ENCODE data around the gene BTBD10.

The BTBD10 gene

GRCh38 chr11:13473013-13473722, 10.1 kb upstream of the BTBD10 start:
- no peak overlapping the region for H3K9ac ChIP-seq (ENCODE audit: low read length in 5 of 5)
- H3K4me3 ChIP-seq (ENCODE audit: low read depth in 1 of 5, low read length in 5 of 5) = no peak overlapping the region
- H3K27me3 ChIP-seq (ENCODE audit: control insufficient read depth in 5 of 5, insufficient read depth in 4 of 5, low read length in 5 of 5) = peaks cover 0 to 6% (median 0%) of the 10 kb centered on the region in 5 donors
- no peak overlapping the region for H3K27ac ChIP-seq (ENCODE audit: low read depth, low read length)
- H3K9me3 ChIP-seq (ENCODE audit: control insufficient read depth in 5 of 5, low read length in 5 of 5) = no peaks in the 10 kb centered on the region
- H3K4me1 ChIP-seq (ENCODE audit: control insufficient read depth in 5 of 5, insufficient read depth in 5 of 5, low read length in 5 of 5) = no peaks in the 10 kb centered on the region
- H3K36me3 ChIP-seq (ENCODE audit: control insufficient read depth in 5 of 5, insufficient read depth in 5 of 5, low read length in 5 of 5) = no peaks in the 10 kb centered on the region

- Histone ChIP-seq H3K4me3 (ENCODE audit: low read depth in 1 of 5, low read length in 5 of 5) (no peak overlapping the region), H3K4me1 (ENCODE audit: control insufficient read depth in 5 of 5, insufficient read depth in 5 of 5, low read length in 5 of 5) (peaks cover 0 to 4% (median 3%) of the 10 kb centered on the region in 5 donors), H3K36me3 (ENCODE audit: control insufficient read depth in 5 of 5, insufficient read depth in 5 of 5, low read length in 5 of 5) (no peaks in the 10 kb centered on the region)
Observed at GRCh38 chr11:13468750-13469149, 5.7 kb upstream of the BTBD10 start.

GRCh38 chr11:13465909-13466371, 2.9 kb upstream of the BTBD10 start:
- no peak overlapping the region for H3K27ac ChIP-seq (ENCODE audit: low read depth, low read length)
- H3K9me3 ChIP-seq (ENCODE audit: control insufficient read depth in 5 of 5, low read length in 5 of 5) = no peaks in the 10 kb centered on the region
- H3K9ac ChIP-seq (ENCODE audit: low read length in 5 of 5) = peak overlapping the region in 1 of 5 donors; percentile 30
- no peak overlapping the region for H3K4me3 ChIP-seq (ENCODE audit: low read depth in 1 of 5, low read length in 5 of 5)
- H3K27me3 ChIP-seq (ENCODE audit: control insufficient read depth in 5 of 5, insufficient read depth in 4 of 5, low read length in 5 of 5) = peaks cover 0 to 6% (median 0%) of the 10 kb centered on the region in 5 donors
- no peaks in the 10 kb centered on the region for H3K36me3 ChIP-seq (ENCODE audit: control insufficient read depth in 5 of 5, insufficient read depth in 5 of 5, low read length in 5 of 5)
- H3K4me1 ChIP-seq (ENCODE audit: control insufficient read depth in 5 of 5, insufficient read depth in 5 of 5, low read length in 5 of 5) = peaks cover 0 to 19% (median 16%) of the 10 kb centered on the region in 5 donors

More at GRCh38 chr11:13468750-13469149, 5.7 kb upstream of the BTBD10 start:
- Histone ChIP-seq H3K9ac (ENCODE audit: low read length in 5 of 5) (no peak overlapping the region), H3K9me3 (ENCODE audit: control insufficient read depth in 5 of 5, low read length in 5 of 5) (no peaks in the 10 kb centered on the region), H3K27me3 (ENCODE audit: control insufficient read depth in 5 of 5, insufficient read depth in 4 of 5, low read length in 5 of 5) (peaks cover 0 to 6% (median 0%) of the 10 kb centered on the region in 5 donors), H3K27ac (ENCODE audit: low read depth, low read length) (no peak overlapping the region)

GRCh38 chr11:13463779-13464290, 813 bp upstream of the BTBD10 start:
- Histone ChIP-seq H3K27ac (ENCODE audit: low read depth, low read length) (peak overlapping the region; percentile 71), H3K9ac (ENCODE audit: low read length in 5 of 5) (peak overlapping the region; percentile 21 to 97 (median 93)), H3K9me3 (ENCODE audit: control insufficient read depth in 5 of 5, low read length in 5 of 5) (no peaks in the 10 kb centered on the region), H3K4me1 (ENCODE audit: control insufficient read depth in 5 of 5, insufficient read depth in 5 of 5, low read length in 5 of 5) (peaks cover 0 to 20% (median 19%) of the 10 kb centered on the region in 5 donors), H3K27me3 (ENCODE audit: control insufficient read depth in 5 of 5, insufficient read depth in 4 of 5, low read length in 5 of 5) (peaks cover 0 to 3% (median 0%) of the 10 kb centered on the region in 5 donors), H3K36me3 (ENCODE audit: control insufficient read depth in 5 of 5, insufficient read depth in 5 of 5, low read length in 5 of 5) (peaks cover 0 to 4% (median 0%) of the 10 kb centered on the region in 5 donors), H3K4me3 (ENCODE audit: low read depth in 1 of 5, low read length in 5 of 5) (peak overlapping the region; percentile 89 to 96 (median 94))

- H3K9me3 ChIP-seq (ENCODE audit: control insufficient read depth in 5 of 5, low read length in 5 of 5) = no peaks in the 10 kb centered on the region
- peak overlapping the region; percentile 71 for H3K27ac ChIP-seq (ENCODE audit: low read depth, low read length)
- peaks cover 0 to 4% (median 0%) of the 10 kb centered on the region in 5 donors for H3K36me3 ChIP-seq (ENCODE audit: control insufficient read depth in 5 of 5, insufficient read depth in 5 of 5, low read length in 5 of 5)
- H3K4me3 ChIP-seq (ENCODE audit: low read depth in 1 of 5, low read length in 5 of 5) = peak overlapping the region; percentile 89 to 98 (median 94)
- H3K4me1 ChIP-seq (ENCODE audit: control insufficient read depth in 5 of 5, insufficient read depth in 5 of 5, low read length in 5 of 5) = peaks cover 0 to 20% (median 19%) of the 10 kb centered on the region in 5 donors
- no peaks in the 10 kb centered on the region for H3K27me3 ChIP-seq (ENCODE audit: control insufficient read depth in 5 of 5, insufficient read depth in 4 of 5, low read length in 5 of 5)
- peak overlapping the region; percentile 68 to 97 (median 93) for H3K9ac ChIP-seq (ENCODE audit: low read length in 5 of 5)
Observed at GRCh38 chr11:13462311-13462900, 616 bp downstream of the BTBD10 start.

GRCh38 chr11:13461291-13461690, 1.7 kb downstream of the BTBD10 start:
- Histone ChIP-seq H3K27me3 (ENCODE audit: control insufficient read depth in 5 of 5, insufficient read depth in 4 of 5, low read length in 5 of 5) (no peaks in the 10 kb centered on the region), H3K9ac (ENCODE audit: low read length in 5 of 5) (peak overlapping the region in 1 of 5 donors; percentile 97), H3K9me3 (ENCODE audit: control insufficient read depth in 5 of 5, low read length in 5 of 5) (no peaks in the 10 kb centered on the region), H3K27ac (ENCODE audit: low read depth, low read length) (no peak overlapping the region), H3K4me3 (ENCODE audit: low read depth in 1 of 5, low read length in 5 of 5) (no peak overlapping the region), H3K36me3 (ENCODE audit: control insufficient read depth in 5 of 5, insufficient read depth in 5 of 5, low read length in 5 of 5) (peaks cover 0 to 4% (median 0%) of the 10 kb centered on the region in 5 donors), H3K4me1 (ENCODE audit: control insufficient read depth in 5 of 5, insufficient read depth in 5 of 5, low read length in 5 of 5) (peaks cover 0 to 20% (median 19%) of the 10 kb centered on the region in 5 donors)

- Histone ChIP-seq H3K27me3 (ENCODE audit: control insufficient read depth in 5 of 5, insufficient read depth in 4 of 5, low read length in 5 of 5) (no peaks in the 10 kb centered on the region), H3K36me3 (ENCODE audit: control insufficient read depth in 5 of 5, insufficient read depth in 5 of 5, low read length in 5 of 5) (no peaks in the 10 kb centered on the region), H3K9ac (ENCODE audit: low read length in 5 of 5) (no peak overlapping the region), H3K4me1 (ENCODE audit: control insufficient read depth in 5 of 5, insufficient read depth in 5 of 5, low read length in 5 of 5) (peaks cover 0 to 12% (median 11%) of the 10 kb centered on the region in 5 donors), H3K4me3 (ENCODE audit: low read depth in 1 of 5, low read length in 5 of 5) (no peak overlapping the region), H3K27ac (ENCODE audit: low read depth, low read length) (no peak overlapping the region), H3K9me3 (ENCODE audit: control insufficient read depth in 5 of 5, low read length in 5 of 5) (peaks cover 0 to 3% (median 0%) of the 10 kb centered on the region in 5 donors)
Observed at GRCh38 chr11:13450832-13451397, 12.1 kb downstream of the BTBD10 start.

GRCh38 chr11:13449522-13449921, 13.5 kb downstream of the BTBD10 start:
- Histone ChIP-seq H3K9me3 (ENCODE audit: control insufficient read depth in 5 of 5, low read length in 5 of 5) (peaks cover 0 to 3% (median 0%) of the 10 kb centered on the region in 5 donors), H3K4me1 (ENCODE audit: control insufficient read depth in 5 of 5, insufficient read depth in 5 of 5, low read length in 5 of 5) (peaks cover 0 to 12% (median 11%) of the 10 kb centered on the region in 5 donors), H3K27ac (ENCODE audit: low read depth, low read length) (peak overlapping the region; percentile 20), H3K36me3 (ENCODE audit: control insufficient read depth in 5 of 5, insufficient read depth in 5 of 5, low read length in 5 of 5) (no peaks in the 10 kb centered on the region), H3K27me3 (ENCODE audit: control insufficient read depth in 5 of 5, insufficient read depth in 4 of 5, low read length in 5 of 5) (no peaks in the 10 kb centered on the region), H3K9ac (ENCODE audit: low read length in 5 of 5) (no peak overlapping the region), H3K4me3 (ENCODE audit: low read depth in 1 of 5, low read length in 5 of 5) (no peak overlapping the region)

- H3K36me3 ChIP-seq (ENCODE audit: control insufficient read depth in 5 of 5, insufficient read depth in 5 of 5, low read length in 5 of 5) = no peaks in the 10 kb centered on the region
- peak overlapping the region in 2 of 5 donors; percentile 26 to 47 for H3K9ac ChIP-seq (ENCODE audit: low read length in 5 of 5)
- peaks cover 0 to 3% (median 0%) of the 10 kb centered on the region in 5 donors for H3K9me3 ChIP-seq (ENCODE audit: control insufficient read depth in 5 of 5, low read length in 5 of 5)
- peak overlapping the region; percentile 20 for H3K27ac ChIP-seq (ENCODE audit: low read depth, low read length)
- no peaks in the 10 kb centered on the region for H3K27me3 ChIP-seq (ENCODE audit: control insufficient read depth in 5 of 5, insufficient read depth in 4 of 5, low read length in 5 of 5)
- H3K4me3 ChIP-seq (ENCODE audit: low read depth in 1 of 5, low read length in 5 of 5) = no peak overlapping the region
- H3K4me1 ChIP-seq (ENCODE audit: control insufficient read depth in 5 of 5, insufficient read depth in 5 of 5, low read length in 5 of 5) = peaks cover 0 to 12% (median 11%) of the 10 kb centered on the region in 5 donors
Observed at GRCh38 chr11:13448876-13449275, 14.1 kb downstream of the BTBD10 start.
